Measurements from ENCODE around the gene AAK1.
"Not testable (repeated sequence)": the region's sequence is repeated elsewhere in the genome, so short reads cannot be mapped to it uniquely, and the experiment has no call there.

The AAK1 gene

DNA sequence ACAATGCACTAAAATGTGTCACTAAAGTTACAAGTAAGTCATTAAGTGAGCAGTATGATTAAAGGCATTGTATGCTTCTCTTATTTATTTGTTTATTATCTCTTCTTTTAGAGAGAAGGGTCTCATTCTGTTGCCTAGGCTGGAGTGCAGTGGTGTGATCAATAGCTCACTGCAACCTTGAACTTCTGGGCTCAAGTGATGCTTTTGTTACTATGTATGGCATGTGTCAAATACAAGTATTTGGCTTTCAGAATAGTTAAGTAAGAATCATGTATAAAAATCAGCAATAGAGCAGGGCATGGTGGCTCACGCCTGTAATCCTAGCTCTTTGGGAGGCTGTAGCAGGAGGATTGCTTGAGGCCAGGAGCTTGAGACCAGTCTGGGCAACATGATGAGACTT lies 15.8 kb upstream of the AAK1 start:
- DNase-seq = no peak

DNA sequence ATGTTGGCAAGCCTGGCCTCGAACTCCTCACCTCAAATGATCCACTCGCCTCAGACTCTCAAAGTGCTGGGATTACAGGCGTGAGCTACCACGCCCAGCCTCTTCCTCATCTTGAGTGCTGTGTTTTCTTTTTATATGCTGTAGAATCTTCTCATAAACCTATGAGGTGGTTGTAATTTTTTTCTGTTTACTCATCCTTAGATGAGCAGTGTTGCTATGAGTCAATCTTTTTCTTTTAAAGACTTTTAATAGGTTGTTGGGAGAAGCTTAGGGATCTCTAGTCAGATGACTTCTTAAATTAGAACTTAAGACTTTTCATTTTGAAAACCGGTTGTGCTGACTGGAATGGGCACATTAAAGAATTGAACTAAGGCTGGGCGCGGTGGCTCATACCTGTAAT lies 8.7 kb upstream of the AAK1 start:
- no peak for DNase-seq

DNA sequence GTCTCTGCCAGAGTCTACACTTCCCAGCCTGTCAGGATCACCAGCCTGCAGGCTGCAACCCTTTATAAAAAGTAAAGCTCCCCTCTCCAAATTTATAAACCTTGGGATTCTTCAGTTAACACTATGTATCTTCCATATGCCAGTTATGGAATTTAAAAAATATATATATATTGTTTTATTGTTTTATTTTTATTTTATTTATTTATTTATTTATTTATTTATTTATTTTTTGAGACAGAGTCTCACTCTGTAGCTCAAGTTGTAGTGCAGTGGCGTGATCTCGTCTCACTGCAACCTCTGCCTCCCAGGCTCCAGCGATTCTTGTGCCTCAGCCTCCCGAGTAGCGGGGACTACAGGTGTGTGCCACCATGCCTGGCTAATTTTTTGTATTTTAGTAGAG lies 3.7 kb upstream of the AAK1 start:
- not testable (repeated sequence) for DNase-seq

DNA sequence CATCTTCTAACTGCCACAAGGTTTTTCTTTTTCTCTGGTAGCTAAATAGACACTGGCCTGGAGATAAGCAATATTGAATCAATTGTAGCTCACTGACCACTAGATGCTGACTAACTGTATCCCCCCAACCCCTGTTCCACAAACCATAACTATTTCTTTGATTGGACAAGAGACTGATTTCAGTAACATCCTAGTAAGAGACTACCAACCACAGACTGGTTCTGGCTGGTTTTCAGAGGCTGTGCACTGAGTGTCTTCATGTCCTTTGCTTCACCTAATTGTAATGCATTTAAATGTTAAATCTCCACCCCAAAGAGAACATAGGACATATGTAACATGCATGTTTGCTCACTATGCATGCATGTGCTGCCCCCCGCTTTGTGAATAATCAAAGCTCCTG lies 3.2 kb upstream of the AAK1 start:
- no peak for DNase-seq

DNA sequence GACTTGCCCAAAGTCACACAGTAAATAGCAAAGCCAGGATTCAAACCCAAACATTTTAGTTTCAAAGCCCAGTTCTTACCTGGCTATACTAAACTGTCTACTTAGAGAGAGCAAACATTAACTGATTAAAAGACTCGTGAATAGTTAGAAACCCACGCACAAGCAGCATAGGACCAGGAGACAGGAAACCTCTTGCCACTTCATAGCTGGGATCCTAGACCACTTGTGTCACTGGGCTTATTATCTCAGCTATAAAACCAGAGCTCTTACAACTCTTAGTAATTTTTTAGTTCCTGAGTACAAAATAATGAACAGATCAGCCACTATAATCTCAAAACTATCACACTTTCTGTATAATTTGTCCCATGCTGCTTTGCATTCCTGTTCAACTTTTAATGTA lies 2.4 kb upstream of the AAK1 start:
- DNase-seq = no peak

DNA sequence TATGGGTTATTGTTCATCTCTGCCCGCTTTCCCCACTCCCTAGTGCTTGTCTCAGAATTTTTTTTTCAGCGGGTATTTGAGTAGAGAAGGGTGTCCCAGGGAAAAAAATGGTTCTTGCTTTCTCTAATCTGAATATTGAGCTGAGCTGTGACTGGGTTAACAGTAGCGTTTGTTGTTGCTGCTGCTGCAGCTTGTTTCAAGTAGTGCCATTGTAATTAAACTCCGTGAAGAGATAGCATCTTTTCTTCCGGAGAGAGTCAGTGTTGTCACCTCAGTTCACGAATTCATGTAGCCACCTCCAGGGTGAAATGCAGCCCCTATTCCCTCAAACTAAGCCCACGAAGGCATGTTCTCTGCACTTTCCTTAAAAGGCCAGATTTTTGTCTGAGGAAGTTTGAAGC lies 1.5 kb upstream of the AAK1 start:
- no peak for DNase-seq

DNA sequence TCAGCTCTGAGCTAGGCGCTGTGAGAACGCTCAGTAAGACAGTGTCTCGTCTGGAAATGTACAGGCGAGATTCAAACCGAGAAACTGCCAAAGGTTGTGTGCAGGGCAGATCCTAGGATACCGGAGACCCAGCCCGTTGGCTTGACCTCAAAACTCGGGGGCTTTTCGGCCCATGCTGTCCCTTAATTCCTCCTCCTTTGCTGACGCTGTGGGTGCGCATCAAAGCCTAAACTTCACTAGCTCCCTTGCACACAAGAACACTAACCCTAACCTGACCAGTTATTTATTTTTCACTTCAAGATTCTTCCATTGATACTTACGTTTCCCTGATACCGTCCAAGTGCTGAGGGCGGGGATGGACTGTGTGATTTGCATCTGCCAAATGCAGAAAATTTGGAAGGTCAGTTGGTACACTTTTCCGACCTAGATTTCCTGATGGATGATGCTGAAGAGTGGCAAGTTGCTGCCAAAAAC lies 1.0 kb upstream of the AAK1 start:
- no peak for DNase-seq

DNA sequence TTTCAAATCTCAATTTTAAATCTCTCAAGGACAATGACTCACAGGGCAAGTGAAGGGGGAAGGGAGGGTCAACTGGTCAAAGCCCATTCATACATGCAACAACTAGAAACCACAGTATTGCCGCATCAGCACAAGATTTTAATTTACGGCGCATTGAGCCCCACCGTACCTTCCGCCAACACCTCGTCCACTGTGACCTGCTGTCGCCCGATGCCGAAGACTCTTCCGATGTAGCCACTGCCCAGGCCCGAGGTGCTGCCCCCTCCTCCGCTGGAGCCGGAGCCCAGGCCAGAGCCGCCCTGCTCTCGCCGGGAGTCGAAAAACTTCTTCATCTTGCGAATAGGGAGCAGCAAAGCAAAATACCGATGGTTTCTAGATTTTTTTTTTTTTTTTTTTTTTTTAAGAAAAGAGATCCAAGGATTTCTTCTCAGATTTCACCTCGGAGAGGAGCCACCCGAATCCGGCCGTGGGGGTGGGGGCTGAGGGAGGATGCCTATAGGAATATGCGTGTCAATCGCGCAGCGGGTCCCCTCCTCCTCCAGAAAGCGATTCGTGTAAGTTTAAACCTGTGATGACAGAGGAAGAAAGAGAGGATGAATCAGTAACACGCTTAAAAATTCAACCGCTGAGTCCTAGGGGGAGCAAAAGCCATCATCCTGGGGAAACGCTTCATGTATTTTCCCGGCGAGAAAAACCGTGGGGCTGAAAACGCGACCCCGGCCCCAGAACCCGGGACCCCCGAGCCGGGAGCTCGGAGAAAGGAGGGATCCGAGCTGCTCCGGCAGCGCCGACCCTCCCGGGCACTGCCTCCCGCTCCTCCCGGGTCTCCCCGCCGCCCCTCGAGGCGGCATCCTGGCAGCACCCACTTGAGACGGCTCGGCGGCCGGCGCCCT lies 584 bp downstream of the AAK1 start:
- DNase-seq = peak; percentile 41

DNA sequence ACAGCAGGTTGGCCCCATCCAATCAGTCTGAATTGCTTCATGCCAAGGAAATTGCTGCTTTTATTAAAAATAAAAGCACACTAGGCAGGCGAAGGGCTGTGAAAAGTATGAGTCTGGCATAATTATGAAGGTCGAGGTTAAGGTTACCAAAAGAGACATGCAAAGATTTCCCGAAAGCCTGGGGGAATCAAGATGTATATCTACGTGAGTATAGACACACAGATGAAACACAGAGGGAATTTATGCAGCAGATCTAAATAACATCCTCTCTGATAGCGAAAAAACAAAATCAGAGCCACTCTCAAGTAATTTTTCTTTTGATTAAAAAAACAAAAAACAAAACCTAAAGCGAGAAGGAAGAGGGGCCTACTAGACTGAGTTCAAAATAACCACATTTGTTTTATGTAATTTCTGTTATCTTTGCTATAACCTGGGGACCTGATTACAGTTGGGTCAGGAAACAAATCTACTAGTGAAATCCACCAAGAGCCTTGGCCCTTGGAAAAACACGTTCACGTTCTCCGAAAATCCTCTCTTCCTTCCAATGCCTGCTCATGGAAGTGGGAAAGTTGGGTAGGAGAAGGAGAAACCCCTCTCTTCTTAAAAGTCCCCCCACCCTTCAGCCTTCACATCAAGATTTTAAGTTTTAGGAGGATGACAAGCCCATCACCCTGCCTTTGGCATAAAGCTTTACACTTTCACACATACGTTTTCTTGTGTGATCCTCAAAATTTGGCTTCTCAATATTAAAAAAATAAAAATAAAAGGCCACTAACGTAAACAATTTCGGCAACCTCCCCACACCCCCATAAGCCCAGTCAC lies 1.4 kb downstream of the AAK1 start:
- no peak for DNase-seq

DNA sequence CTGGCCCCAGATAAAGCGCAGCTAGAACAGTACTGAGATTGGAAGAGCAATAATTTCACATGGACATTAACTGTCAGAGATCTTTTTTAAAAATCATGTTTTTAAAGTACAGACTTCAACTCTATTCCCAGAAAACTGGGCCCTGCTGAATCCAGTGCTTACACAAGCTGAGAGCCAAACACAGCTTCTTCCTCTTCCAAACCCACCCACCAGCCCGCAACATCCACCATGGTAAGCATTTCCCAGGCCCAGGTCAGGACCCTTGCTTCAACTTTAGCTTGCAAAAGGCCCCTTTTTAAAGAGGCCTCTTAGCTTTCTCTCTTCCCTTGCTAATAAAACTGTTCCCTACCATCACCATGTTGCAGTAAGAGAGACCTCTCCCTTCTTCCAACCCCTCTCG lies 2.1 kb downstream of the AAK1 start:
- no peak for DNase-seq

DNA sequence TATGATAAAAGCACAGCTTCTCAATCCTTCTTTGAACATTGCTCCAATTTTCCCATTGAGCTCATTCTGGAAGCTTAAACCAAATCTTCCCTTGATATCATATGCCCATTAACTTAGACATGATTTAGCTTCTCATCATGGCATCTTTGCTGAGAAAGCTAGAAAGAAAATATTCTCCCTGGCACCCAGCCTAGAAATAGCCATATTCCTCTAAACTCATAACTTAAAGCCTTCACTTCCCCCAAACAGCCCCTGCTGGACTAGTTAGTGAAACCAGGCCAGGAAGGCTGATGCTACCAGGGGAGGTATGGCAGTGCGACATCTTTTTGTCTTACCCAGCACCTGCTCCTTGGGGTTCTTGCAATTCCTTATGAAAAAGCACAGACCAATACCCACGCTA lies 4.3 kb downstream of the AAK1 start:
- no peak for DNase-seq

DNA sequence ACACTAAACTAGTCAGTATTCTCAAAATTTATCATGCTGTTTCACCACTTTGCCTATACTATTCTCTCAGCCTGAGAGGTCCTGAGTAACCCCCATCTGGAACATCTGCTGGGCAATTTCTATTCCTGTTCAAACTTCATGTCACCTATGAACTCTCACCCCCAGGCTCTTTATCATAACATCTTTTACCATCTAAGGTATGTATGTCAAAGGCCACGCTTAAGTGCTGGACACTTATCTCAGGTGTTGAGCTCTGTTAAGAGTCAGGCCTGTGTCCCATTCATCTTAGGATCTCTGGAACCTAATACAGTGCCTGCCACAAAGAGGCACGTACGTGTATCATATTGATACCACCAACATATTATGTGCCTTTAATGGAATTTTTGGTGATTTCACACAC lies 4.9 kb downstream of the AAK1 start:
- no peak for DNase-seq

DNA sequence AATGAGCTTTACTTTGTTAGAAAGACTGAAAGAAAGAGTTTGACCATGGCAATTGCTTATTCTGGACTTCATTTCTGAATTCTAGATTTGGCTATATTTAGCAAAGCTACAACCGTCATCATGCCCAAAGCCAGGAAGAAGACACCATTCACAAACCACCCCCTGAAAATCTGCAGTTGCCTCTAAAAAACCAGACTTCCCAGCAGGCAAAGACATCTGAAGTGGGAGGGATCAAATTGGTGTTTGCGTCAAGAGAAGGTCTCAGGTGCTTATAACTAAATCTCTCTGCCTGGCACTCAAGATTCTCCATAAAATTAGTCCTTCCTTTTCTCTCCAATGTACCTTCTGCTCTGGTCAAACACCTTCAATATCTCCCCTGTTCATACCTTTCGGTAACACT lies 5.6 kb downstream of the AAK1 start:
- no peak for DNase-seq

DNA sequence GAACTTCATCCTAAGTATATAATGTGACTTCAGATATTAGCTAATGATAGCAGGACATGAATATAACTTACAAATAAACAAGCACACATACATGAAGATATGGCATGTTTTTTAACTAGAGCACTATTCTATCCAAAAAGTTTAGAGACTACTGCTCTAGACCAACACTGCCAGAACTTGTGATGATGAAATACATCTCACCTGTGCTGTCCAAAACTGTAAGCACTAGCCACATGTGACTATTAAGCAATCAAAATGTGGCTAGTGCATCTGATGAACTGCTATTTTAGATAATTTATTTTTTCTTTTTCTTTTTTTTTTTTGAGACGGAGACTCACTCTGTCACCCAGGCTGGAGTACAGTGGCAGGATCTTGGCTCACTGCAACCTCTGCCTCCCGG lies 7.1 kb downstream of the AAK1 start:
- DNase-seq = no peak

DNA sequence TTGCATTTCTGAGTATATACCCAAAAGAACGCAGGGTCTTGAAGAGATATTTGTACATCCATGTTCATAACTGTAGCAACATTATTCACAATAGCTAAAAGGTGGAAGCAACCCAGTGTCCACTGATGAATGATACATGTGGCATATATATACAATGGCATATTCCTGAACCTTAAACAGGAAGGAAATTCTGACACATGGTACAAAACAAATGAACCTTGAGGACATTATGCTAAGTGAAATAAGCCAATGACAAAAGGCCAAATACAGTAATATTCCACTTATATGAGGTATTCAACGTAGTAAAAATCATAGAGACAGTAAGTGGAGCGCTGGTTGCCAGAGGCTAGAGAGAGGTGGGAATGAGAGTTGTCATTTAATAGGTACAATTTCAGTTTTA lies 8.1 kb downstream of the AAK1 start:
- DNase-seq = no peak

DNA sequence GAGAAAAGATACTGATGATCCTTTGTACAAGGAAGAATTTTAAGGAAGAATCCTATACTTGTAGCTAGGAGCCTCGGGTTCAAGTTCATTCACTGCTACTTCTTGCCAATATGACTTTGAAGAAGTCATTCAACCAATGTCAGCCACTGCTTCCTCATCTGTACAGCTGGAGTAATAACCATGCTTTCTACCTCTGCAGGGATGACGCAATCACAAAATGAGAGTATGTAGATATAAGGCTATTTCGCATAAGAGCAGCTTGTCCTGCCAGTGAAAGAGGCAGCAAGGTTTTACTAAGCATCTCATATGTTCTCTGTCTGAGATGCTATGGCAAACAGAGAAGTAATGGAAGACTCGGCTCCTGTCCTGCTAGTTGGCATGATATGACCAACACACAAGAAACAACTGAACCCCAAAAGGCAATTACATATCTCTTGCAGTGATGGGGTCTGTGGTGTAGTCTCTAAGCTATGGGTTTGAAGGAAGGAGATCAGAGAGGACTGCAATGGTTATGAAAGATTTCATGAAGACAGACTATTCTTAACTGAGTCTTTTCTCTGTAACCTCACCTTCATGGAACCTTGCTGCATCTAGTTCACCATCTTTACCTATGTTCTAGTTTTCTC lies 9.2 kb downstream of the AAK1 start:
- no peak for DNase-seq

DNA sequence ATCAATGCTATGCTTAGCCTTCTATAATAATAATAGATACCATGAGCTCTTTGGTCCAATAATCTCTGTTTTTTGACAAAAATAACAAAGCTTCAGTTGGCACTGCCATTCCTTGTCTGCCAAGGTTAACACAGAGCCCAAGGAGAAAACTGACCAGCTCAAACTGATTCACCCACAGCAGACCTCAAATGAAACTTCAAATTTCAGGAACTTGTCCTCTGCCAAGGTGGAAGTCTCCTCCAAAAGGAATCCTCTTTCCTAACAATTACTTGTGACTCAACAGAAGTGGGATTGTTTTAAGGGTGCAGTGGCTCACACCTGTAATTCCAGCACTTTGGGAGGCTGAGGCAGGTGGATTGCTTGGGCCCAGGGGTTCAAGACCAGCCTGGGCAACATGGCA lies 12.1 kb downstream of the AAK1 start:
- DNase-seq = no peak

DNA sequence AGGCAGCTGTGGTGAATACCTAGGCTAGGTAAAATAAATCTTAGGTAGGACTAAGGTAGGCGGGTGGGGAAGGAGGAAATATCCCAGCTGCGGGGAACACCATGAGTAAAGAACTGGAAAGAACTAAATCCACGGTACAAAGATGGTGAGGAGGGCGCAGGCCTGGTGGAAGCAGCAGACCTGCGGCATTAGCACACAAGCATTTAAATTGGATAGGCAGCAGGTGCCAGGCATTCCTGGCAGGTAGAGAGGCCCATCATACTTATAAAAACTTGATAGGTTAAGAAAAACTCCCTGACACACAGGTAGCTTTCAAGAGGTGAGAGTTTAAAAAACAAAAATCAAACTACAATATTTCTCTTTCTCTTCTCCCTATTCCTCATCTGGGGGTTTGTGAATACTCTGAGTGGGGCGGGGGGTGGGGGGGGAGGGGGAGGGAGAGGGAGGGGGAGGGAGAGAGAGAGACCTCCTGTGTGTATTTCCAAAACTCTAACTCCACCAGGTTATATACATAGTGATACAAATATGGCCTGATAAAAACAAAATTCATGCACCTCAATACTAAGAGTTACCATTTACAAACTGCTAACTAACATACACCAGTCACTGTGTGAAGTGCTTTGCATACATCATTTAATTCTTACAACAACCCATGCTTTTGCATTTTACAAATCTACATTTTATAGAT lies 13.5 kb downstream of the AAK1 start:
- DNase-seq = no peak

DNA sequence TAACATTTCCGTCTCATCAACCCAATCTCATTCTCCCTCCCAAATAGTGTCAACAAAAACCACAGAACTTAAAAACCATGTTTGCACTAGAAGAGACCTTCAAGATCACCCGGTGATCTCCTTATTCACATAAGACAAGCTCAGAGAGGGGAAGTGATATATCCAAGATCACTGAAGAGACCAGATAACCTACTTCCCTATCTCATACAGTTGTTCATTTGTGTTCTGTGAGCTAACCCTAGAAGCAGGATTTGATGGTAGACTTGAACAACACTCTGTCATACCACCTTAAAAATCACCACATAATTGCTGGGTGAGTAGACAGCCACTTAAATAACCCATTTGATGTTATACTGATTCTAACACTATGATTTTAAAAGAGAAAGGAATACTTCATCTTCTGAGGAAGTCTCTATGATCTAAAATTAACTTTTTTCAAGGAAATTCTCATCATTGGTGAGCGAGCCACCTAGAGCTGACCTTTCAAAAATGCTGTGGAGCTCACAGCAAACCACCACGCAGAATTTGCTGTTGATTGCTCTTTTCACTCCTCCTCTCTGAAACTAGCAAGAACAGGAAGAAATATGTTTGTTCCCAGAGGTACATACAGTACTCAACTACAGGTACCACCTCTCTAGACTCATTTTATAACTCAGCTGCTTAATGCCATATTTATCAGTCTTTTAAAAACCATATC lies 15.1 kb downstream of the AAK1 start:
- DNase-seq = no peak

DNA sequence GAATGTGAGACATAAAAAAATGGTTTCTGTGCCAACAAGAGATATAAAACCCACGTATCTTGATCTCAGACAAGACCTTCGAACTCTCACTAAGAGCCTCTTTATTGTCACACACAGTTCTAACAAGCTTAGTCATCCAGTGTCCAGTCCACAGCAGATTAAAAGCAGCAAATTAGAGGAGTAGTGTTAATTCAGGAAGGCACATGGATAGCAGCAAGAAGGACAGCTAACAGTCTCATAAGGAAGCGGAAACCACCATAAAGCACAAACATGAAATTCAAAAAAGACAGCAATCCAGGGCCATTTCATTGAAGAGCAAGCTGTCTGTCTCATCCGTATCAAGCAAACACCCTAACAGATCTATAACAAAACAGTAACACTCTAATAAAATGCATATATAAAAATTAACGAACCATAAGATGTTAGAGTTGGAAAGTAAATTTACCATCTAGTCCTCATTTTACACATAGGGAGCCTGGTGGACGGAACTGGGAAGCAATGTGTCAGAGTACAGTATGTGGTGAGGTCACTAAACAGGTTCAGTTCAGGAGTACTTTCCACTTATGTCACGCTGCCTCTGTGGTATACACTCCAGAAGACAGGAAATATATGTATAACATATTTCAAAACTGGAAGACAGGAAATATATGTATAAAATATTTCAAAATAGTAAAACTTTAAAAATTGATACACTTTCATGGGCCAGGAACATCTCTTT lies 18.3 kb downstream of the AAK1 start:
- DNase-seq = no peak

DNA sequence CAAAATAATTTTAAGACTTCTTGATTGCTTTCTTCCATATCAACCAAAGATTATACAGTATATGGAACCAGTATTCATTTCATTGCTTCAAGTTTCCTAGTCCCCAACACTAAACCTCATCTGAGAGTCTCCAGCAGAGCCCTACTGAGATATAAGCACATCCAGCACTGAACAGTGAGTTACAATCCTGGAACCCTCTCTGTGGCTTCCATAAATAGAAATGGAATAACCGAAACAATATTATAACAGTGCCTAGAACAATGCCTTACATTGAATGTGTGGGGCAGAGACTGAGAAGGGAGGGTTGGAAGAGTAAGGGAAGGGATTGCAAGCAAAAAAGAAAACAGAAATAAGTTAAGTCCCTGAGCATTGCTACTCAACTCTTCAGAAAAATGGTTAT lies 18.9 kb downstream of the AAK1 start:
- DNase-seq = no peak

DNA sequence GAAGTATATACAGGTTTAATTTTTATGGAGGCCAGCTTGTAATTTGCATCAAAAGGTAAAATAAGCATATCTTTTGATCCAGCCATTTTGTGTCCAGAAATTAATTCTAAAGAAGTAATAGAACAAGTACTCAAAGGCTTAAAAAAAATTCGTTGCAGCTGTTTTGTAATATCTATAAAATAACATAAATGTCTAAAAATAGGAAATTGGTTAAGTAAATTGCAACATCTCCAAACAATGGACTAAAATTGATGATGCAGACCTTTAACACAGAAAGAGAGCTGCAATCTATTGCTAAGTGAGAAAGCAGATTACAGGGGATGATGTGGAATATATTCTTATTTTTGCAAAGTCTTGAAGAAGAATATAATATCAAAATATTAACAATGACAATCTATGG lies 19.4 kb downstream of the AAK1 start:
- DNase-seq = no peak
